CD4-positive, alpha-beta T cell treated with Interleukin-17A for 1 hour (primary cell): ENCODE data around the gene PINK1.
A peak's percentile ranks its signal among the peaks of the same experiment; 100 is the strongest.

Source experiments
- DNase-seq: peaks from one replicate; pipeline ENCODE4 v3.0.0-alpha.2; 2020

Gene PINK1

DNA sequence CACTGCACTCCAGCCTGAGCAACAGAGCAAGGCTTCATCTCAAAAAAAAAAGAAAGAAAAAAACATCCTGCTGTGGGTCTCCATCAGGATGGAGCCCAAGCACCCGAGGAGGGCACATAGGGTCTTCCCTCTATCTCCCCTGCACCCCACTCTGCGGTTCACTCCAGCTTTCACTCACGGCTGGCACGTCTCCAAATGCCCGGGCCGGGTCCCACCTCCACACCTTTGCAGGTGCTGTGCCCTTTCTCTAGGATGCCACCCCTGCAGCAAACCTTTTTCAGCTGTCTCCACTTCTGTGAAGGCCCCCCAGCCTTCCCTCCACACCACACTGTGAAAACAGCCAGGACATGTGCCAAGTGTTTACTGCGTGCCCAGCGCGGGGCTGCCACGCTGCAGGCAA is 50.4 kb downstream of the PINK1 start:
- DNase-seq, result no peak

DNA sequence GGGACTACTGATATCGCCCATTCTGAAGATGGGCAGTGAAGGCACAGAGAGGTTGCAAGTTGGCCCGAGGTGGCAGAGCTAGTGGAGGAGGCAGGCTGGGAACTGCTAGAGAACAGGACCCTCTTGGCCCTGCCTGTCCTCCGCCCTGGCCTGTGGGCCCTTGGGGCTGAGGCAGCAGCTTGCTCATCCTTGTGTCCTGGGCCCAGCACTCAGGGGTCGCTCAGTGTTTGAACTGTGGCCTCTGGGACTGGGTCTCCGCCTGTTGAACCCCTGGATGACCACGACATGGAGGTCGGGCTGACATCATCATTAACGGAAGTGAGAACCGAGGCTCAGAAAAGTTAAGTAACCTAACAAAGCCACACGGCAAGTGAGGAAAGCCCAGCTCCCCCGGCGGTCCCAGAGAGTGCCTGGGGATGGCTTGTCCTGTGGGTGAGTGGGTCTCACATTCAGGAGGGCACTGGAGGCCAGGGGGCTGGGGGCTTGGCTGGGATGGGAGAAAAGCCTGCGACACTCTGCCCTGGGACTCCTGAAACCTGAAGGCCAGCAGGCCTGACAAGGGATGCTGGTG is 50.9 kb downstream of the PINK1 start:
- no peak for DNase-seq

DNA sequence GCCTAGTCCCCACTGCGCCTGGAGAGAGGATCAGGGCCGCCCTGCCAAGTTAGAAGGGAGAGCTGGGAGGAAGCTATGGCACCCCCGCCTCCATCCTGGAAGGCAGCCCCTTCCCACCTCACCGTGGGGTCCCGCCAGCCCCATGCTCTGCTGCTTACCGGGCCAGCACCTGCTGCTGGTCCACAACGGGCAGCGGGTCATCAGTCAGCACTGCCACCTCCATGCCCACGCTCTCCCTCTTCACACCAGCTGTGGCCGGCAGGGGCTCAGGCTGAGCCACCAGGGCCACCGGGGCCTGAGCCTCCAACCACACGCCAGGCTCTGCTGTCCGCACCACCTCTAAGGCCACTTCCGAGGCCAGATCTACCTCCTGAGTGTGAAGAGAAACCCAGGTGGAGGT is 51.4 kb downstream of the PINK1 start:
- no peak for DNase-seq

- no peak for DNase-seq
Measured at GRCh38 chr1:20685099-20685662, 51.9 kb downstream of the PINK1 start.

GRCh38 chr1:20685741-20686140 is 52.5 kb downstream of the PINK1 start:
- no peak for DNase-seq

GRCh38 chr1:20686883-20687725 is 53.8 kb downstream of the PINK1 start:
- DNase-seq, result no peak

DNA sequence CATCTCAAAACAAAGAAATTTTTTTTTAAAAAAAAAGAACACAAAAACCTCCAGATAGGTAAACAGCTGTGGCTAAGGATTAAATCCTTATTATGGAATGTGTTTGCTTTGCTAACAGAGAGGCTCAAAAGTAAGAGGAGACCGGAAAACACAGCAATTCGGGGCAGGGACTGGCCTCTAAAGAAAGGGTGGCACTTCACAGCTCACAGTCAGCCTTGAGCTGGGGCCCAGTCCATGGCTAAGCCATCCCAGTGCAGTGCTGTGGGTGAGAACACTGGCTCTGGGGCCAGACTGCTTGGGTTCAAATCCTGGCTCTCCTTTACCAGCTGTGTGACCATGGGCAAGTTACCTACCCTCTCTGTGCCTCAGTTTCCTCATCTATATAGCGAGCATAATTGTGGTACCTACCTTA is 56.4 kb downstream of the PINK1 start:
- DNase-seq, result no peak

GRCh38 chr1:20691872-20692271 is 58.6 kb downstream of the PINK1 start:
- DNase-seq, result no peak

DNA sequence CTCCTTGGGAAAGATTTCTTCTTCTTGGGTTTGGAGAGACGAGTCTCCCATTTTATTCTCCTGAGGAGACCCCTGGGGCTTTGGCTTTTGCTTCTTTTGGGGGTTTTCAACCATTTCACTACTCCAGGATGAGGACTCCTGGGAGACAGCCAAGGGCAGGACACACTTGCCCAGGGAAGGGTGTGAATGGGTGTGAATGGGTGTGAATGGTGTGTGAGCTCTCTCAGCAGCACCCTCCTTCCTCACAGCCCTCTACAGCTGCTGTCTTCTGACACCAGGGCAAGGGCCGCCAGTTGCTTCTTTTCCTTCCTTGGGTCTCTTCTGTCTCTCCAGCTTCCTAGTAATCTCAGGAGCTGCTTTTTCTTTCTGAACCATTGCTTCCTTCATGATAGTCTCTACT is 60.4 kb downstream of the PINK1 start:
- no peak for DNase-seq

- DNase-seq, result no peak
Measured at GRCh38 chr1:20695515-20695914, 62.3 kb downstream of the PINK1 start.

DNA sequence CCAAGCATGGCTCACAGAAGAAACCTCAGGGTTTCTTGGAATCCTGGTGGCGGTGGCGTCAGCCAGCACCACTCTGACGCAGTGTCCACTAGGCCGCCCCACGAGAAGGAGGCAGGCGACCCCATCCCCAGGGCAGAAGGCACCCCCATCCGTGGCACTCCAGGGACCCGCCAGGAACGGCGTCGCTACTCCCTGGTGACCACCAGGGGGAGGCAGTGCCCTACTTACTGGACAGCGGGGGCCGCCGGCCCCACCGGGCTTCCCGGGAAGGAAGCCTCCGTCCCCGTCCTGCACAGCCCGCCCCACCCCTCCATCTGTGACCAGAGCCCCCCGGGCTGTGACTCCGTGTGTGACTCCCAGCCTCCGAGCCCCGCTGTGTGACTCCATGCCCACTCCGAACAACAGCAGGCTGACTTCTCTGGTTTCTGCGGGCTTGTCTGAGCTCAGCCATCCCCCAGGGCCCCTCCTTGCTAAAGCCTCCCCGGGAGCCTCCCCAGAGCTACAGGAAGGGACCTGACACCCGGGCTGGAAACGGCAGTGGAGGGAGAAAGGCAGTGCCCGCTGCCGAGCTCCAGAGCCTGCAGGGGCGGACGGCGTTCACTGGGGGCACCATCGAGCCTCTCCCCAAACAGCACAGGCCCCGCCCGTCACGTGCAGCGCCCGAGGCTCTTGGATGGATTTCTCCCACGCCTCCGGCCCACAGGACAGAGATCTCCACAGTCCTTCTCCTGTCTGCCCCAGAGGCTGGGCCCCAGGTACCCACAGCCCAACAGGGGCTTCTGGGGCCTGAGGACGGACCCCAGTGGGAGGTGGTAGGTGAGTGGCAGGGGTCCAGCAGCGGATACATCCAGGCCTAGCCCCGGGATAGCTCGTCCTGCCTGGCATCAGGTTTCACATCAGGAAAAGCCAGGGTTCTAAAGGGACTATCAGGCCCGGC is 63.4 kb downstream of the PINK1 start:
- peak; percentile 67 for DNase-seq

DNA sequence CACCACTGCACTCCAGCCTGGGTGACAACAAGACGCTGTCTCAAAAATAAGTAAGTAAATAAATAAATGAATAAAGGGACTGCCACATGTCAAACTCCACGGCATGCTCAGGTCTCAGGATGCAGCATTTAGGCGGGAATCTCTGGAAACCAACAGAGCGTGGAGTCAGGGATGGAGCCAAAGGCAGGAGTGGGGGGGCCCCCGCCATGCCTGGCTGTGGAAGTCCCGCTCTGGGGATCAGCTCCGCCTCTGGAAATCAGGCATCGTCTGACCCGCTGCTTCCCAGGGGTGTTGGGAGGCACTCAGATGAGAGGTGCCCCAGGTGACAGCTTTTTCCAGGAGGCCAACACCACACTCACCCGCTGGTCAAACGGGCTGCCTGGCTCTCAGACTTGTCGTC is 64.3 kb downstream of the PINK1 start:
- no peak for DNase-seq

GRCh38 chr1:20698195-20698910 is 65.1 kb downstream of the PINK1 start:
- no peak for DNase-seq

- no peak for DNase-seq
Measured at GRCh38 chr1:20699558-20699957, 66.3 kb downstream of the PINK1 start.

GRCh38 chr1:20700636-20701215 is 67.5 kb downstream of the PINK1 start:
- DNase-seq, result no peak
